HG02884 (cell line): Measurements from ENCODE around the gene STAC2.

Source experiments
- ATAC-seq: cut with Tn5 transposase; IDR thresholded peaks from one replicate; pipeline ENCODE4 v1.9.1; 2021; ENCODE audit warnings: mild to moderate bottlenecking, moderate library complexity; ENCODE audit not compliant: unreplicated experiment

Gene STAC2

DNA sequence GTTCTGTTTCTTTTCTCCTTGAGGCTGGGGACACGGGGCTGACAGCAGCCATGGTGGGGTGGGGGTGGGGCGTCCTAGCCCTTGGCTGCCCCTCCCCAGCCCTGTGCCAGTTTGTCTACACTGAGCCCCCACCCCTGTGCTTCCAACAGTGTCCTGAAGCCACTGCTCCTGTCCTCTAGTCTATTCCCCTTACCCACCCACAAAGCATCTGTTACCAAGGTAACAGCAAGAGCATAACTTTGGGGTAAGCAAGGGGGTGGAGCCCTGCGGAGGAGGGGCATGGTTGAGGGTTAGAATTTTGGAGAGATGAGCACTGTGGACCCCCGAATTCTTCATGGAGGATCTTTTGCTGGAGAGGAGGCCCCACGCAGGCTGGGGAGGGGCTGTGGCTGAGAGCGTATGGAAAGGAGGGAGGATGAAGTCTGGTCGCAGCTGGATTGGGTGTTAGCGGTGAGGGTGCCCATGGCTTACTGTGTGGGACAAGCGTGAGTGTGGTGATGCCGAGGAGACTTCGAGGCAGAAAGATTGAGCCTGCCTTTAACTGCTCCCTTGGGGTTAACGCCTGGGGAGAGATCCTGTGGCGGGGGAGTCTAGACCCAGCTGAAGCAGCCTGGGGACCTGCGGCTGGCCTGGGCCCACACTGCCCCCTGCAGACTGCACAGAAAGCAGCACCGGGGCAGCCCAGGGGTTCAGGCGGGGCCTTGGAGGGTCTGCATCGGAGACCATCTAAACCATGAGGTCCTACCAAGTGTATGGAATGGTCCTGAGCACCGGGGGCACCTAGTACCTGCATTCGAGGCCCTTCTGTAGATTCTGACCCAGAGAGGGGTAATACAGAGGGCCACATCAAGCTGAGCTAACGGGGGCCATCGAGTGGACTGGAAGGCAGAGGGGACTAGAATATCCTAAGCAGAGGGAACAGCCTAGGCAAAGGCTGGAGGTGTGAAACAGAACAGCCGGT is 6.1 kb upstream of the STAC2 start:
- ATAC-seq = no peak

DNA sequence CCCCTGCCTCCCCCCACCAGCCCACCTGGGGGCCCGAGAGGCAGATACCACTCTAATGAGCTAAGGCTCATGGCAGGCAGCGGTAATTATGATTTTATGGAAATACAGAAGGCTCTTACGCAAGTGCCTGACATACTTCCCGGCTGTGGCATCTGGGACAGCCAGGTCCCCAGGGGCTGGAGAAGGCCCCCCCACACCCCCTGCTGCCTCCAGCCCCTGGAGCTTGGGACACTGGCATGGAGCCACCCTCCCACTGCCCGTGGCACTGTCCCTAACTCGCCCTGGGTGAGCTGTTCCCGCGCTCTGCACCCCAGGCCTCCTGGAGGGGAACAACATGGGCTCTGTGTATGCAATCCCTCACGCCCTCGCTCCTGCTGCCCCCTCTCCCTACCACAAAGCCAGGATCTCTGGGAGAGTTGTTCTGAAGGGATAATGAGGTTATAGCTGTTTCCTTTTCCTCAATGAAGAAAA is 5.4 kb upstream of the STAC2 start:
- no peak for ATAC-seq

DNA sequence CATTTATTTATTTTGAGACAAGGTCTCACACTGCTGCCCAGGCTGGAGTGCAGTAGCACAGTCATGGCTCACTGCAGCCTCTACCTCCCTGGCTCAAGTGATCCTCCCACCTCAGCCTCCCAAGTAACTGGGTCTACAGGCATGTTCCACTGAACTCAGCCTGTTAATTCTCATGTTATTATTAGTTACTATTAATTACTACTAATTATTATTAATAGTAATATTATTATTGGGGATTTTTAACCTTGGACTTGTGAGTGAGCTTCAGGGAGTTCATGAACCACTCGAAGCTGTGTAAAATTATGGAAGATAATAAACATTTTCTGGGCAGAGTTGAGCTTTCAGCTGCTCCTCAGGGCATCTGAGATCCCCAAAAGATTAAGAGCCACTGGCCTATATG is 4.6 kb upstream of the STAC2 start:
- no peak for ATAC-seq

DNA sequence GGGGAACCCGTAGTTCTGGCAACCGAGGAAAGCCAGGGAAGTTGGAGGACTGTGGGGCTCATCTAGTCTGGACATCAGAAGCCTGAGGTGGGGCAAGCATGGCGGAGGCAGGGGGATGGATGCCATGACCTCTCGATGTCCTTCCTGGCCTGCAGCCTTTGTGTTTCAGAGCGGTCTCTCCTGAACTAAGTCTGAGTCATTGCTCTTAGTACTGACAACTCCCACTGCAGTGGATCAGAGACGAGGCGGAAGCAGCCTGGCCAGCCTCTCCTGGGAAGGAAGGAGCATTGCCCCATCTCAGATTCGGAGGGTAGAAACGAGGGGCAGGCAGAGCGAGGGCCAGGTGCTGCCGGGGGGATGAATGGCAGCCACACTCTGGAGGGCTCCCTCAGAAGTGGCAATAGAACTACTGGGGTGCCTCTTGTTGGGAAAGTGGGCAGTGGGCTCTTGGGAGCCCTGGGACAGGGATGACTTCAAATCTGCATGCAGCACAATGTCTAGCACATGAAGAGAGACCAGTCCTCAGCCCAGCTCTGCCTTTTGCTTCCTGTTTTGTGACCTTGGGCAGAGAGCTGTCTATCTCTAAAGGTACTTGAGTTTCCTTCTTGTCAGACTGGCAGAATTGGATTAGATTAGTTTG is 3.6 kb upstream of the STAC2 start:
- ATAC-seq = no peak

DNA sequence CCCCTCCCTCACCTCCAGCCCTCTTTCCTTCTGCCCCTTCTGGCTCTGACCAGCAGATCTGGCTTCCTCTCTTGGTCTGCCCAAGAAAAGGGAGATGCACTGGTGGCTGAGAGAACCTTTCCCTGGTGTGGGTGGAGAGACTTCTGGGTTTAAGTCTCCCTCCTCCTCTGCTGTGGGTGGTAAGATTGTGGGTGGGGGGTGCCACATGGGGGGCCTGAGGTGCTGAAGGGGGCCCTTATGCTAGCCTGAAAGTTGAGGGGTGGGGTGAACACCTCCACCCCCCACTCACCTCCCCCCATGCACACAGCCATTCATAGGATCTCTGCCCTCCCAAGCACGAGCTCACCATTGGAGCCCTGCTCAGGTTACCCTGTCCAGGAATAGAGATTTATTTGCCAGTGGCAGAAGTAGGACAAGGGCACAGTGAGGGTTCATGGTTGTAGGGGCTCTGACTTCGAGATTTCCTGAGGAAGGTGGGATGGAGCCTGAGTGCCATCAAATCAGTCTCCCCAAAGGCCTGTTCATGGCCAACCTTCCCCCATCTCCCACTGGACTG is 1.7 kb upstream of the STAC2 start:
- no peak for ATAC-seq

DNA sequence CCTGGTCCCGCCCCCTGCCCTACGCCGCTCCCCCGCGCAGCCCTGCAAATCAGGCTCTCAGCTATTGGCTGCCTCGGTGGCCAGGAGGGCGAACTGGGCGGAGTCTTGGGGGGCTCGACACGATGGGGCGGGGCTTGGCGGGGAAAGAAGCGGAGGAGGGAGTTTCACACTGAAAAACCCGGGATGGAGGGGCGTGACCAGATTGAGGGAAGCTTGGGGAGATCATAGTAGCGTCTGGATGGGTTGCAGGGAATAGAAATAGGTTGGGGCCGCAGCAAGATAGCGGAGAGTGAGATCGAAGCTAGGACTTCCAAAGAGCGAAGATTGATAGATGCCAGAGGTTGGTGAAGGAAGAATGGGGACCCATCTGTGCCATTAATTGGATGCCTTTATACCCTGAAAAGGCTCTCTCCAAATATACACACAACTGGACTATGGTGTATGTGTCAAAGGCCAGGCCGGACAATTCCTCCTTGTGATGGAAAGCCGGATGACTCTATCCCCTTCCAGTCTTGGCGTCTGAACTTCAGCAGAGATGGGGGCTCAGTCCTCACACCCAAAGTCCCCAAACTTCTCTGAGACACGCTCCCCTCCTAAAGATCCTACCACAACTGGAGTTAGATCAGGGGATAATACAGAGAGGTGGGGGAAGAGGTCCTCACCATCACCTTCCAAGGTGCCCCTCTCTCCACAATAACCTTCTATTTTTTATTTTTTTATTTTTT is 376 bp upstream of the STAC2 start:
- no peak for ATAC-seq

DNA sequence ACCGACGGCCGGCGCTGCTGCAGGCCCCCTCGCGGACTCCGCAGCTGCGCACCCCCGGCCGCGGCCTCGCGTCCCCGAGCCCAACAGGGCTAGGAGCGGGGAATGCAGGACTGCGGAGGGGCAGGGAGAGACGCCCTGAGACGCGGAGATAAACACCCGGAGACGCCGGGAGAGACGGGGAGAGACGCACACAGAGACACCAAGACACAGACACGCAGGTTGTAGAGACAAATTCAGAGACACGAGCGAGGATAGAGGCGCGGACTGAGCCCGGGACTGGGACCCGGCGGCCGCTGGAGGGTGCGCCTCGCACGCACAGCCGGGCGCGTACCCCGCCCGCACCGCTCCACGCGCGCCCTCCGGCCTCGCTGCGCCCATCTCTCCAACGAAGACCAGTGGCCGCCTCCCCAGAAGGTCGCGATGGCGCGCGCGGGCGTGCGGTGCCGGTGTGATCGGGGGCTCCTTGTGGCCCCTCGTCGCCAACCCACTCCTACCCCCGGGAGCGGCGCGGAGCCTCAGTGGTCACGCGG is 902 bp downstream of the STAC2 start:
- no peak for ATAC-seq

DNA sequence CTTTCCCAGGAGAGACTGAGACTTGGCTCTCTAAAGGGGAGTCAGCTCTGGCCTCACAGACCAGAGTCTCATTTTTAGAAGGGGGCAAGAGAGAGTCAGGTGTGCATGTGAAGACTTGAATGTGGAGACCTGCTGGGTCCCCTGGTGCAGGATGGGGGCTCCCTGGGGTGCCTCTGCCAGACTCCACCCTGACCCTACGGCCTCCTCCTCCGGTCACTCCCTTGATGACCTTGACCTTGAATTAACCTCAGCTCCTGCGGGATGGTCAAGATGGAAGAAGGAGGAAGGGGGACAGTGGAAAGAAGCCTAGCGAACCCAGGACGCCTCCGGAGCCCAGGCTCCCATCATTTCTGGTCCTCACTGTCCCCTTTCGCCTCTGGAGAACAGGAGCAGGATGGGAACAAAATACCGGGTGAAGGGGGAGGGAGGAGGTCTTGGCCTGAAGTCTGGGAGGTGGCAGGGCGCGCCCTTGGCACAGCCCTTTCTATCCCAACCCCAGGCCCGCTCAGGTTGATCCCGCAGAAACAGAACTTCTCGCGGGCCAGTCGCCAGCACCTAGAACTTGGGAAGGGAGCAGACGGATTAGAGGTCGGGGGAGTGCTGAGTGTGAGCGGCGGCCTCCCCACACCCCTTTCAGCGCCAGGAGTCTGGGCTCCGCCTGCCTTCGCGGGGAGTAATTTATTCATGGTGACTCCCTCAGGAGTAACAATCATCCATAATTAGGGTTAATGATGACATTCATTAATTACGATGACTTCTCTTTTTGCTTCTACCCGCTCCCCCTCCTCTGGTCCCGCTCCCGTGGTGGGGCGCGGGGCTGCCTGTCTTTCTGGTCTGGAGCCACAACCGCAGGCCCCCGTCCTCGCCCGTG is 1.6 kb downstream of the STAC2 start:
- no peak for ATAC-seq

DNA sequence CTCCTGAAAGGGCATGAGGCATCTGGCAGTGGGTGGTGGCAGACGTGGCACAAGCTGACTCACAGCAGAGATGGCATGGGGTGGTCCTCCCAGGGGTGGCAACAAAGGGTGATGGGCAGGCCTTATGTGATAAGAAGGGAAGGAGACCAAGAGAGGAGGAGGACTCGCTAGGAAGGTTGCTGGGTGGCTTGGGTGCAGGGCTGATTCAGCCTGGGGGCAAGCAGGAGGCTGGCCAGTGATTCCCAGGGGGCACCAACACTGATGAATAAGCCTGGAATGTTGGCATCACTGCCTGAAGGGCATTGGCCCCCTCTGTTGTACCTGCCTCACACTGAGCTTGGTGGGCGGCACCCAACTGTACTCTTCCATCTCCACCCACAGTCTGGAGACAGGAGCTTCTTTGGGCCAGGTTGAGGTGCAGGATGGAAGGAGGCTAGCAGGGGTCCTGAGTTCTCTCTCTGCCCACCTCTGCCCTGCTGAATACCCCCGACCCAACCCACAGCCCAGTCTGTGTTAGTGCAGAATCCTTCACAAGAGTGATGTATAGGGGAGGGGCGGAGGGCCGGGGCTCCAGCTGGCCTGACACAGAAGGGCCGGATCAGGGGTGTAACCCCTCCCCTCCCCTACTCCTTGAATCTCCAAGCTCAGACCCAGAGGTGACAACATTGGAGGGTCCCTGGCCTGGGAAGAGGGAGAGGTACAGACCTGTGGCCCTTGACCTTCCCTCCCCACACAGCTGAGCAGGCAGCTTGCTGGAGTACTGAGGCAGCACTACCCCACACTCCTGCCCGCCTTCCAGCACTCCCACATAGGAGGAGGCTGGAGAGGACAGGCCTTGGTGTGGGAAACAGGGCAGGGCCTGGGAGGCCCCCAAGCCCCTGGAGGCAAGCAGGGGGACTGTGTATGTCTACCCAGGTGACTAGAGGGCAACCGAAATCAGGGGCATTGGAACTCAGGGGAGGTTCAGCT is 2.6 kb downstream of the STAC2 start:
- no peak for ATAC-seq

DNA sequence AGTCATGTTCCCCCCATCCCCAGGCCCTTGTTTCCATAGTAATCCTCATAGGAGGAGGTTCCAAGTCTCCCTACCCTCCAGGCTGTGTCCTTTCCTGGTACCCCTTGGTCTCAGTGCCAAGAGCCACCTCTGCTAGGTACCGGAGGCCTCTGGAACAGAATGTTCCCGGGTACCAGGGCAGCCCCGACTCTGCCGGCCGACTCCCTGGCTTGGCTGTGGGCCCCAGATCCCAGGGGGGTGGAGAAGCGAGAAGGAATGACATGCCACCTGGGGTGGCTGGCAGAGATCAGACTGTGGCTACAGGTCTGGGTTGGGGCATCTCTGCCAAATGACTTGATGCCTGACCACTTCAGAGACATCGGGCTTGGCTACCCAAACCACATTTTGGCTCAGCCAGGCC is 3.6 kb downstream of the STAC2 start:
- ATAC-seq = no peak

DNA sequence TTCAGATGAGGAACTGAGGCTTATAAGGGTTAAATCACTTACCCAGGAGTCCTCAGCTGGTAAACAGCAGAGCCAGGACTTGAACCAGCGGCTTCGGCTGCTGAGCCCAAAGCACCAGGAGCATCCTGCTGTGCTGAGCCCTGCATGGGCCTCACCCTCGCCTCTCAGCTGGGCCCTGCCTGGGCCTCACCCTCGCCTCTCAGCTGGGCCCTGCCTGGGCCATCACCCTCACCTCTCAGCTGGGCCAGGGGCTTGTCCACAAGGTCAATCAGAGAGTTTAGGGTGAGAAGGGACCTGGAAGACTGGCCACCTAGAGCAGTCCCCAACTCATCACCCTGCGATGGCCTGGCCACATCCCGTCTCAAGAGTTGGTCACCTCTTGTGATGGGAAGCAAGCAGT is 4.2 kb downstream of the STAC2 start:
- ATAC-seq = no peak

DNA sequence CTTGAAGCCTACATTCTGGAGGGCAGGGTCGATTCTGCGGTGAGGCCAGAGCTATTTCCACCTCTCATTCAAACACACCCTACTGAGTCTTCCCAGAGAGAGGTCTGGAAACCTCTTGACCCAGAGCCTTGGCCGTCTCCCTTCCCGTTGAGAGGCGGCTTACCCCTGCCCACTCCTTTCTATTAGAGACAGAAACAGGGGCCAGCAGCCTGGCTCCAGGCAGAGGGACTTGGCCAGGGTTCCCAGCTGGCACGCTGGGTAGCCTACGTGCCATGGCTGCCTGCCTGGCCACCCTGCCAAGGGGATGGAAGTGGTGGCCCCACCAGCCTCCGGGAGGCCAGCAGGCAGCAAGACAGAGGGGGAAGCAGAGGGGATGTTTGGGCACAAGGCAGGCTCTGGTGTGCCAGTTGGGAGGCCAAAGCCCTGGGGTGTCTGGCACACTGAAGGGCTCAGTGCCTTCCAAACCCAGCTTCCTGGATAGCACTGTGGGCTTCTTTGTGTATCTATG is 6.0 kb downstream of the STAC2 start:
- ATAC-seq = no peak

DNA sequence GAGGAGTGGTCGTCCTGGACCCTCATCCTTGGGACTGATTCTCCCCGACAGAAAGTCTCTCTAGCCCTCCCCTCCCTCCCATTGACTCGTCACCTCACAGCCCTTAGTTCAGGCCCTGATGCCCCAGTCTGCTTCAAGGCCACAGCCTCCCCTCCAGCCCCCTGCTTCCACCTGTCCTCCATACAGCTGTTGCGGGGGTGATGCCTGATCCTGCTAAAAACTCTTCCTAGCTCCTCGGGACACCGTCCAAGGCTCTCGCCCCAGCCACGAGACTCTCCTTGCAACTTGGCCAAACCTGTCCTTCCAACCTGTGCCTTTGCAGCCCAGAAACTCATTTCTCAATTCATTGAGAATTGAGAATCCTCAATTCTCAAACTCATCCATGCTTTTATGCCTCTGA is 6.8 kb downstream of the STAC2 start:
- no peak for ATAC-seq

DNA sequence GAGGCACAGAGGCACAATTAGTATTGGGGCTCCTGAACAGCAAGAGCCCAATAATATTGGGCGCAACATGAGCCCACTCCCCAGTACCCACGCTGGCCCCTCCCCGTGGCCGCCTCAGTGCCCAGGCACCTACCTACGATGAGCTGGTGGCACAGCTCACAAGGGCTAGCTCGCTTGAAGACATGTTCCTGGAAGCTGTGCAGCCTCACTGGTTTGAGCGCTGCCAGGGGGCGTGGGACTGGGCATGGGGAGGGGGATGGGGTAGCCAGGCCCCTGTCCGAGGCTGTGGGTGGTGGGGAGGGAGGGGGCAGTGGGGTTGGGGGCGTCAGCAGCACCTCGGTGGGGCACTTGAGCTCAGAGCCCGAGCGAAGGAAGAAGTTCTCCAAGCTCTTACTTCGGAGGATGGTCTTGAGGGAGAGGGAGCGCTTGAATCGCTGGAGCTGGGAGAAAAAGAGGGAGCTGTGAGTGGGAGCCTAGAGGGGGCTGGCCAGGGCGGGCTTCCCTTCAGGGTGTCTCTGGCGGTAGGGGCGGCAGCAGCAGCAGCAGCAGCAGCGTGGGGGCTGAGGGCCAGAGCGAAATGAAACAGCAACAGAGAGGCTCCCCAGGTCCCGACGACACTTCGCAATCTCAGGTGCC is 7.9 kb downstream of the STAC2 start:
- no peak for ATAC-seq

DNA sequence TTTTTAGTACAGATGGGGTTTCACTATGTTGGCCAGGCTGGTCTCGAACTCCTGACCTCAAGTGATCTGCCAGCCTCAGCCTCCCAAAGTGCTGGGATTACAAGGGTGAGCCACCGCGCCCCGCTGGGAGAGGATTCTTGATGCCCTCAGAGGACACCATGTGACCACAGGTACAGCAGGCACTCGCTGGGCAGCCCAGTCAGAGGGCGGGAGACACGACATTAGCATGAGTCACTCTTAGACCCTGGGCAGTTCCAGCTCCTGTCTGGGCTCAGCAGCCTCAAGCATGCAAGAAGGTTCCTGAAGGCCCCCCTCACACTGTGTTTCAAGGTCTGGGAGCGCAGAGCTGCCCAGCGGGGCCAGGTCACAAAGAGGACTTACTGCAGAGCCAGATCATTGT is 11.9 kb downstream of the STAC2 start:
- no peak for ATAC-seq

DNA sequence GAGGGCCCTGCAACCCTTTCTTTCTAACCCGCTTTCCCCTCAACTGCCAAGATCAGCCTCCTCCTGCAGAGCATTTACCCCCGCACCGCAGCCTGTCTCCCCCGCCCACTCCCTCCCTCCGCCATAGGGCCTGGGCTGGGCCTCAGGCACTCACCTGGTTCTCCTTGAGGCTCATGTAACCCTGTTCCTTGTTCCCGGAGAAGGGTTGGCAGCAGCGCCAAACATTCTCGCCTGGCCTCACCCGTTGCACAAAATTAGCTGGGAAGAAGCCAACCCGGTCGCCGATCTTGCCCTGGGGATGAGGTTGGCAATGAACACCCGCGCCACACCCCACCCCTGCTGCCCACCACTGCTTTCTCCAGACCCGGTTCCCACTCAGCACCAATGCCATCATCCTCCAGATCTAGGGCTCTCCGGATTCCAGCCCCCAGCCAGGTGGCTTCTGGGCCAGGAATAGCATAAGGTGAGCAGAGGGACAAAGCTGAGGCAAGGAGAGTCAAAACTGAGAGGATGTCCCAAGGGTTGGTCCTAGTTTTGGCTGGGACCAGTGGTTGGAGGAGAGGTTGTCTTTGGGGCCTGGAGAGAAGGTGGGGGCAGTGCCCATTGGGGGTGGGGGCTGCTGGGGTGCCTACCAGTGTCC is 12.8 kb downstream of the STAC2 start:
- ATAC-seq = no peak

DNA sequence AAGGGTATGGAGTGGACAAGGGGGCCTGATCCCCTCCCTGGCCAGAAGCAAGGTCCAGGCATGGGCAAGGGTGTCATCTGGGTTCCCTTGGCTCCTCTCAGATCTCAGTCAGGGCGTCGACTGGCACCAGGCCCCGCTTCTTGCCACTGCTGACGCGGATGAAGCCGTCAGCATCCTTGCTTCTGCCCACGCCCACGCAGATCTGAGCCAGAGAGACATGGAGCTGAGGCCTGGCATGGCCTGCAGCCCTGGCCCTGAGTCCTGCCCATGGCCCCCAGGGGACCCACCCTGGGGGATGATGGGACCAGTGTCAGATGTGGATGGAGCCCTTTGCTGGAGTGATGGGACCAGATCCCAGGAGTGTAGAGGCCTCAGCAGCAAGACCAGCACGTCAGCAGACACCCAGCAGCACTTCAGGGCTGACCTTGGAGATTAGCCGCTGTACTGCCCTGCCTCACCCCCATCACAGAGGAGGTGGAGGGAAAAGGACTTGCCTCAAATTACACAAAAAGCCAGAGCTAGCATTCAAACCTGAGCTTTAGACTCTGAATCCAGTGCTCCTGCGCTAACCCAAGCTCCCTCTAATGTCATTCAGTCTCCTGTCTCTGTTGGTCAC is 13.4 kb downstream of the STAC2 start:
- ATAC-seq = no peak
